Aorta (tissue), 5 donors: Measurements from ENCODE around the gene GUCD1. TPM values are rescaled to one million over a fixed set of nuclear protein-coding genes. Genes with fewer than 3 reads are reported as not detected.
A peak's percentile ranks its signal among the peaks of the same experiment; 100 is the strongest.

ENCODE experiments used
- ATAC-seq: fragments of 200-7000 bp; cut with Tn5 transposase; one replicate; pipeline ENCODE4 v1.9.1; 2022; ENCODE audit warnings: moderate library complexity; ENCODE audit not compliant: low FRiP score
- DNase-seq, 2 donors: peaks; one replicate each; pipeline ENCODE4 v3.0.0-alpha.2; 2020
- H3K27ac ChIP-seq, 2 donors: one replicate each; pipeline ENCODE4 v1.5.1; 2013; ENCODE audit warnings: low read length in 2 of 2, mild to moderate bottlenecking in 2 of 2, moderate library complexity in 2 of 2, control low read depth in 1 of 2, inconsistent platforms in 1 of 2, low read depth in 1 of 2
- H3K27me3 ChIP-seq, 2 donors: one replicate each; pipeline ENCODE4 v1.6.1; 2013; ENCODE audit warnings: control low read depth in 1 of 2, low read length in 1 of 2, mild to moderate bottlenecking in 1 of 2, moderate library complexity in 1 of 2; ENCODE audit not compliant: insufficient read depth in 2 of 2, control insufficient read depth in 1 of 2
- H3K36me3 ChIP-seq, 2 donors: one replicate each; pipeline ENCODE4 v1.6.1; 2013; ENCODE audit warnings: control low read depth in 1 of 2, low read length in 1 of 2, mild to moderate bottlenecking in 1 of 2; ENCODE audit not compliant: insufficient read depth in 2 of 2, control insufficient read depth in 1 of 2
- H3K4me1 ChIP-seq, 2 donors: one replicate each; pipeline ENCODE4 v1.6.1; 2013; ENCODE audit warnings: low read length in 2 of 2, control low read depth in 1 of 2, mild to moderate bottlenecking in 1 of 2, moderate library complexity in 1 of 2; ENCODE audit not compliant: insufficient read depth in 2 of 2, control insufficient read depth in 1 of 2
- H3K4me3 ChIP-seq, 2 donors: one replicate each; pipeline ENCODE4 v1.5.1; 2013; ENCODE audit warnings: low read length in 2 of 2, control low read depth in 1 of 2, mild to moderate bottlenecking in 1 of 2
- H3K9me3 ChIP-seq: one replicate; pipeline ENCODE4 v1.6.1; 2013; ENCODE audit warnings: mild to moderate bottlenecking, low read length; ENCODE audit not compliant: control insufficient read depth
- WGBS, 2 donors: extraction: QIAGEN DNeasy Blood & Tissue Kit; methylation state at CpG; one replicate each; pipeline ENCODE4 v1.1.7; 2013; 5-methylcytosine and 5-hydroxymethylcytosine counted together
- intact Hi-C, 2 donors: fragments of 100-400 bp; cut with DNase I; formaldehyde crosslinking; loops; one replicate each; pipeline versions ENCODE4 v1.14.2 to v1.15.0; 2022
- polyA plus RNA-seq, 2 donors: library from polyadenylated mRNA; stranded (reverse); fragments of 200-250 nt; gene quantifications; one replicate each; pipeline ENCODE4 v1.2.3, GENCODE V29; 2013
- total RNA-seq, 2 donors: library from RNA; stranded (reverse); fragmentation: NEBNext Ultra II Directional; extraction: Animal tissue kit (Norgen Biotek cat#: 25700); gene quantifications; one replicate each; pipeline ENCODE4 v1.2.1, GENCODE V29; 2021
- donor health status: healthy with polysubstance abuse.
- donor health status: Bipolar disorder and iron deficiency.
- donor health status: DM: no; HTN: no; CAD: no.
- donor health status: DM: no; HTN: no; CAD: no.
- donor health status: DM: yes; HTN: yes; CAD: no.

The GUCD1 gene
- total and polyA plus RNA-seq, 4 donors, result 42.2 to 71.6 (median 63.8) TPM

DNA sequence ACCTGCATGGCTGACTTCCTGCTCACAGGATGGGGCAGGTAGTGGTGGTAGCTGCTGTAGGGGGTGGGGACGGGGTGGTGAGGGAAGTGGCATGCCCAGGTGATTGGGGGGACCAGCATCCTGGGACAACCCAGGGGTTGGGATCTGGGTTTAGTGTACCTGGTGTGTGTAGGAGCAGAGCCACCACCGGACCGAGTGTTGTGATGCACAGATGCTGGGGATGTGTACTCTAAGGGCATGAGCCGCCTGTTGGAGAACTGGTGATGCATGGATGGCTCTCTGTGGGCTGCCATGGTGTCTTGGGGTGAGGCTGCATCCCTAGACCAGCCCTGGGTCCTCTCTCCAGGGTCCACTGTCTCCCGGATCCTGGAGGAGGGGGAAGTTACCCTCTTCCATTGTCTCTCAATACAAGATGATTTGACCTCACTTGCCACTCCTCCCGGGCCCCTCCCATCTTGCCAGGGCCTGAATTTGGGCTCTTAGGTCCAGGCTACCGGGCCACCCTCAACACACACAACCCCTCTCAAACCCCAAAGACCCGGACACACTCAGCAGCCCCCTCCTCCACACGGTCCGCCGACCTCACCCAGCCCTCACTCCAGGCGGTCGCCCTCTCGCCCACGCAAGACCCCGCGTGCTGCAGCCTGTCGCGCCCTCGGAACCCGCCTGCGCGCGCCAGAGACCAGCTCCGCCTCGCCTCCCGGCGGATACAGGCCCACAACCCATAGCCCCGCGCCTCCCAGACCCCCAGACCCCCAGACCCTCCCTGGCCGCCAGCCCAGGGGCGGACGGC, 37.3 kb upstream of the GUCD1 start:
- ATAC-seq, result no peak
- WGBS, 2 donors, result 9 to 13% methylated on average over 30 to 33 of the region's 33 CpGs
- Histone ChIP-seq H3K4me1 (no peaks in the 10 kb centered on the region), H3K36me3 (no peaks in the 10 kb centered on the region), H3K27ac (no peak overlapping the region), H3K27me3 (no peaks in the 10 kb centered on the region), H3K4me3 (peak overlapping the region; percentile 21 to 49), H3K9me3 (no peaks in the 10 kb centered on the region)
- intact Hi-C loops, result no loop called here
- DNase-seq, result peak; percentile 56 to 82

DNA sequence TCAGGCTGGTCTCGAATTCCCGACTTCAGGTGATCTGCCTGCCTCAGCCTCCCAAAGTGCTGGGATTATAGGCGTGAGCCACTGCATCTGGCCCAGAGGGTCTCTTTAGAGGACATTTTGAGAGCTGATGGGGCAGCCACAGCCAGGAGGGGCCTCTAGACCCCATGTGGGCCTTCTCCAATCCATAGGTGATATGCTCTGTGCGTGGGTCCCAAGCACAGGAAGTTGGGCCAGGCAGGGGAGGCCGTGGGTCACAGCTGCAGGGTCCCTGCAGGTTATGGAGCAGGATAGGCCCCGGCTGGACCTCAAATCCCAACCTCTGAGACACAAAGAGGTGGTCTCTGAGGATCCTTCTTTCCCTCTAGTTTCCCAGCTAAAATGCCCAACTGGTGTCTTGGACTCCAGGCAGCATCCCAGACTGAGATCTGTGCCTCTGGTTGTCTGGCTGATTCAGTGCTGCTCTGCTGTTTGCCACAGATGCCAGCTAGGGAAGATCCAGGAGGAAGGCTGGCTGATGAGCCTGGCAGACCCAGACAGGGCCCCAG, 36.4 kb upstream of the GUCD1 start:
- no peaks in the 10 kb centered on the region for H3K36me3 ChIP-seq
- no peak overlapping the region for H3K27ac ChIP-seq
- intact Hi-C loops, result no loop called here
- no peaks in the 10 kb centered on the region for H3K9me3 ChIP-seq
- ATAC-seq (no peak), DNase-seq (peak in 1 of 2 donors; percentile 66)
- 91 to 95% methylated on average over 6 of the region's 6 CpGs for WGBS, 2 donors
- H3K4me1 ChIP-seq, result no peaks in the 10 kb centered on the region
- H3K4me3 ChIP-seq, result no peak overlapping the region
- H3K27me3 ChIP-seq, result no peaks in the 10 kb centered on the region

DNA sequence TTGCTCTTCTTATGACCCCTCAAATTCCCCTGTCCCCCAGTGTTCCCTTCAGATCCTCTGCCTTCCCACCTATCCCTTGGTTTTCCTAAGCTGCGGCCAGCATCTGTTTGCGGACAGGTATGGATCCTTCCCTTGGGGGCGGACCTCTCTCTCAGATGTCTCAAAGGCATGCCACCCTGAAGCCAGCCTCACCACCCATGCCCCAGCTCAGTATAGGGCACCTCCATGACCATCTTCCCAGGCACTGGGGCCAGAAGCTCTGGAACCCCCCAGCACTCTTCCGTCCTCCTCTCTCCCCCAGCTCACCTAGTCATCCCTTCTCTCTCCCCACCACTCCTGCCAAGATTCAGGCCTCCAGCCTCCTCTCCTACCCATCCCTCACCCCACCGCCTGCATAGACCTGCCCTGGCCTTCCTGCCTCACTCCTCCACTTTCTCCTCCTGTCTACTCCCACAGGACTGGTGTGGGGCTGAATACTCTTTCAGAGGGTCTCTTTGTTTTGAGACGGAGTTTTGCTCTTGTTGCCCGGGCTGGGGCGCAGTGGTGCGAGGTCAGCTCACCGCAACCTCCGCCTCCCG, 35.7 kb upstream of the GUCD1 start:
- Histone ChIP-seq H3K9me3 (no peaks in the 10 kb centered on the region), H3K27me3 (no peaks in the 10 kb centered on the region), H3K4me1 (no peaks in the 10 kb centered on the region), H3K36me3 (no peaks in the 10 kb centered on the region), H3K27ac (no peak overlapping the region), H3K4me3 (no peak overlapping the region)
- DNase-seq (peak; percentile 40 to 55), ATAC-seq (no peak)
- intact Hi-C loops, result no loop called here
- 96% methylated on average over 12 of the region's 12 CpGs for WGBS, 2 donors

DNA sequence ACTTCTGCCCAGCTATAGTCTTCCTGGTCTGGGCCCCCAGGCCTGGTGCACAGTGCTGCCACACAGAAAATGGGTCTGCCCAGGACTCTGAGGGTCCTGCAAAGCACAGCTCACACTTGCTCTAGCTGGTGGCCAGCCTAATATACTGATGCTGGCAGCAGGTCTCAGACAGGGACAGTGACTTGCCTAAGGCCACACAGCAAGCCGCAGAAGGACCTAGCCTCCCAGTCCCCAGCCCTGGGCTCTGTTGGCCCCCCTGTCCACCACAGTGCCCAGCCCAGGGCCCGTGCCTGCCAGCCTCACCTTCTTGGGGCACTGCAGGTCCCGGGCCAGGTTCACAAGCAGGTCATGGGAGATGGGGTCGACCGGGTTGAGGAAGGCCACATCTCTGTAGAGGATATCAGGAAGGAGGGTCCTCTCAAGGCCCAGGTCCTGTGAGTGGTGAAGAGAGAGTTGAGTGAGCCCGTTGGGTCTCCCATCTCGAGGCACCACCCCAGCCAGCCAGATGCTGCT, 34.6 kb upstream of the GUCD1 start:
- DNase-seq (peak; percentile 37 to 59), ATAC-seq (no peak)
- no peak overlapping the region for H3K27ac ChIP-seq
- H3K4me3 ChIP-seq, result no peak overlapping the region
- intact Hi-C loops, result no loop called here
- H3K36me3 ChIP-seq, result no peaks in the 10 kb centered on the region
- H3K4me1 ChIP-seq, result no peaks in the 10 kb centered on the region
- WGBS, 2 donors, result 91% methylated on average over 7 of the region's 7 CpGs
- no peaks in the 10 kb centered on the region for H3K27me3 ChIP-seq
- no peaks in the 10 kb centered on the region for H3K9me3 ChIP-seq

DNA sequence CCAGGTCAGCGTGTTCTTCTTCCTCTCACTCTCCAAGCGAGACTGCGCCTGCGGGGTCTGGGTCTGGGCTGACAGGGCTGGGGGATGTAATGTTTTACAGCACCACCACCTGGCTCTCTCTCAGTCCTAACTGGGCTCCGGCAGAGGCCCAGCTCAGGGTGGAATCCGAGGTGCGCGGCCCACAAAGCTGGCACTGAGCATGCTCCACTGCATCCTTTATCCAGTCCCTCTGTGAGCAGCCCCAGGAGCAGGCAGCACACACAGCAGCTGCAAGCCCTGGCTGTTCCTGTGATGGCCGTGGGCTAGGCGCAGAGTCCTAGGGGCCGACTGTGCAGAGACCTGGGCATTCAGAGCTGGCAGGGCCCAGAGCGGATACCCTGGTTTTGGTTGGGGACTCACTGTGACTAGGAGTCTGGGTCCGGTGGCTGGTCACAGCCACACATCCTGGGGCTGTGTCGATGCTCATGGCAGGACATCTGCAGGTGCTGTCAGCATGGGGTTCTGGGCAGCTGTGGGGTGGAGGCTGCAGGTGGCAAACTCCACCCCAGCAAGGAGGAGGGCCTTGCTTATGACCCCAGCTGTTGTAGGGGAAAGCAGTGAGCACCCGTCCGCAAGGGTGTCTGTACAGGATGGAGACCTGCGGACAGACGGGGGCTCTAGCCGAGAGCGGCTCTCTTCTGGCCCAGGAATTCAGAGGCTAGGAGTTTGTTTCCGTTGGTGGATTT, 34.0 kb upstream of the GUCD1 start:
- H3K4me3 ChIP-seq, result no peak overlapping the region
- no peaks in the 10 kb centered on the region for H3K4me1 ChIP-seq
- ATAC-seq (no peak), DNase-seq (peak in 1 of 2 donors; percentile 72)
- H3K9me3 ChIP-seq, result no peaks in the 10 kb centered on the region
- 88 to 91% methylated on average over 21 of the region's 21 CpGs for WGBS, 2 donors
- intact Hi-C loops, result no loop called here
- H3K27me3 ChIP-seq, result no peaks in the 10 kb centered on the region
- no peaks in the 10 kb centered on the region for H3K36me3 ChIP-seq
- H3K27ac ChIP-seq, result no peak overlapping the region

DNA sequence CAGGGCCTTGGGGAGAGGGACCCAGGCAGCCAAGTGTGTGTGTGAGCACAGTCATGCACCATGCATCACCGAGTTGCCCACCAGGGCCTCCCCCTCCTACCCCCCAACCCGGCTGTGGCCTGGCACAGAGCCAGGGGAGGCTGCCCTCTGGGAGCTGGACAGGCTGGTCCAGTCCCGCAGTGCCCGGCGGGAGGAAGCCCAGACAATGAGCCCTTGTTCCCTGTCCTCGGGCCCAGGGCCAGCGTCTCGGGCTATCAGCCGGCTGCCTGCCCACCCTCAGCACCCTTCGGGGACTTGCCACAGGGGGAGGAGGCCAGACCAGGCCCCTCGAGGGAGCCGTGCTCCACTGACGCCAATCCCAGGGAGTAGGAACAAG, 33.4 kb upstream of the GUCD1 start:
- intact Hi-C loops, result no loop called here
- no peak overlapping the region for H3K27ac ChIP-seq
- DNase-seq, result peak in 1 of 2 donors; percentile 71
- ATAC-seq, result no peak
- H3K36me3 ChIP-seq, result no peaks in the 10 kb centered on the region
- H3K4me3 ChIP-seq, result no peak overlapping the region
- no peaks in the 10 kb centered on the region for H3K9me3 ChIP-seq
- H3K4me1 ChIP-seq, result no peaks in the 10 kb centered on the region
- WGBS, 2 donors, result 48 to 64% methylated on average over 13 of the region's 13 CpGs
- no peaks in the 10 kb centered on the region for H3K27me3 ChIP-seq

DNA sequence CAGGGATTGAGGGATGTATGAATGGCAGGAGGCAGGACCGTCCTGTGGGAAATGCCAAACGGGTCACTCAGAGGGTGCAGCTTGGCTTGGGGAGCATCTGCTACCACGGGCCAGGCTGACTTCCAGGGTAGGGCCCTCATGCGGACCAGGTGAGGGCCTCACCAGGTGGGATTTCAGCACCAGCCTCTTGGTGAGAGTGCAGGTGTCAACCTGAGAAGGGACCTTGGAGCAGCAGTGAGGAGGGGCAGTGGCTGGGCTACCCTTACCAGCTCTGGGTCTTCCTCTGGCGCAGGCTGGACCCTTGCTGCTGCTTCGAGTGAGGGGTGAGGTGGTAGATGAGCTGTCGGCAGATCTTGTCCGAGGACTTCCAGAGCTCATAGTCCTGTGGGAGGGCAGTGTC, 33.0 kb upstream of the GUCD1 start:
- no peak overlapping the region for H3K4me3 ChIP-seq
- H3K27ac ChIP-seq, result no peak overlapping the region

DNA sequence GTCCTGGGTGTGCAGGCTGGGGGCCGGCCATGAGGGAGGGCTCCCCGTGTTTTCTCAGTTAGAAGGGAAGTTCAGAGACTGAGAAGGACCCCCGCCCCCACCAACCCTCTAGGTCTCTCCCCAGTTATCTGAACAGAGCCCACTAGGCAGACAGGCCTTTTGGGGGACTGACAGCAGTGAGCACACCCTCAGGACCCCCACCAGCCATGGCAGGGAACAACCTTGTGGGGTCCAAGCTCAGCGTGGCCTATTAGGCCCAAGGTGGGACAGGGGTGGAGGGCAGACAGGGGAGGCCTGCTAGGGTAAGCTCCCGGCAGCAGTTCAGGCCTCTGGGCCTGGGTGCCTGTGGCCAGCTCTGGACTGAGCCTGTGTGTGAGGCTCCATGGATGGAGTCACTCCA, 32.3 kb upstream of the GUCD1 start:
- peak in 1 of 2 donors; percentile 31 for DNase-seq
- H3K36me3 ChIP-seq, result no peaks in the 10 kb centered on the region
- 85 to 87% methylated on average over 5 of the region's 5 CpGs for WGBS, 2 donors

More for the DNA sequence above, 33.0 kb upstream of the GUCD1 start:
- Histone ChIP-seq H3K4me1 (no peaks in the 10 kb centered on the region), H3K27me3 (no peaks in the 10 kb centered on the region), H3K36me3 (no peaks in the 10 kb centered on the region), H3K9me3 (no peaks in the 10 kb centered on the region)
- WGBS, 2 donors, result 85 to 86% methylated on average over 8 of the region's 8 CpGs
- no peak for ATAC-seq
- intact Hi-C loops, result no loop called here
- DNase-seq, result no peak

More for the DNA sequence above, 32.3 kb upstream of the GUCD1 start:
- intact Hi-C loops, result no loop called here
- no peak for ATAC-seq
- no peak overlapping the region for H3K27ac ChIP-seq
- H3K9me3 ChIP-seq, result no peaks in the 10 kb centered on the region
- H3K27me3 ChIP-seq, result no peaks in the 10 kb centered on the region
- no peaks in the 10 kb centered on the region for H3K4me1 ChIP-seq
- H3K4me3 ChIP-seq, result no peak overlapping the region
